Stimulated activated CD4-positive, alpha-beta T cell treated with anti-CD3 and anti-CD28 coated beads, Interleukin-4, amount 100 ng/mL, for 24 hours (primary cell): Measurements from ENCODE around the gene EDEM3.
"Not testable (repeated sequence)": the region's sequence is repeated elsewhere in the genome, so short reads cannot be mapped to it uniquely, and the experiment has no call there.

Experiments
- DNase-seq: peaks from one replicate; pipeline ENCODE4 v3.0.0-alpha.2; 2020

EDEM3 gene, protein sequence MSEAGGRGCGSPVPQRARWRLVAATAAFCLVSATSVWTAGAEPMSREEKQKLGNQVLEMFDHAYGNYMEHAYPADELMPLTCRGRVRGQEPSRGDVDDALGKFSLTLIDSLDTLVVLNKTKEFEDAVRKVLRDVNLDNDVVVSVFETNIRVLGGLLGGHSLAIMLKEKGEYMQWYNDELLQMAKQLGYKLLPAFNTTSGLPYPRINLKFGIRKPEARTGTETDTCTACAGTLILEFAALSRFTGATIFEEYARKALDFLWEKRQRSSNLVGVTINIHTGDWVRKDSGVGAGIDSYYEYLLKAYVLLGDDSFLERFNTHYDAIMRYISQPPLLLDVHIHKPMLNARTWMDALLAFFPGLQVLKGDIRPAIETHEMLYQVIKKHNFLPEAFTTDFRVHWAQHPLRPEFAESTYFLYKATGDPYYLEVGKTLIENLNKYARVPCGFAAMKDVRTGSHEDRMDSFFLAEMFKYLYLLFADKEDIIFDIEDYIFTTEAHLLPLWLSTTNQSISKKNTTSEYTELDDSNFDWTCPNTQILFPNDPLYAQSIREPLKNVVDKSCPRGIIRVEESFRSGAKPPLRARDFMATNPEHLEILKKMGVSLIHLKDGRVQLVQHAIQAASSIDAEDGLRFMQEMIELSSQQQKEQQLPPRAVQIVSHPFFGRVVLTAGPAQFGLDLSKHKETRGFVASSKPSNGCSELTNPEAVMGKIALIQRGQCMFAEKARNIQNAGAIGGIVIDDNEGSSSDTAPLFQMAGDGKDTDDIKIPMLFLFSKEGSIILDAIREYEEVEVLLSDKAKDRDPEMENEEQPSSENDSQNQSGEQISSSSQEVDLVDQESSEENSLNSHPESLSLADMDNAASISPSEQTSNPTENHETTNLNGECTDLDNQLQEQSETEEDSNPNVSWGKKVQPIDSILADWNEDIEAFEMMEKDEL

GRCh38 chr1:184754476-184755225, at the start of gene EDEM3:
EDEM3 (minus strand) TSS chr1:184754858; CDS start chr1:184754646, 212 bp downstream.
- DNase-seq = peak; percentile 99

- no peak for DNase-seq
These were observed 49.6 kb upstream of the EDEM3 start for GRCh38 chr1:184804220-184804619.

DNA sequence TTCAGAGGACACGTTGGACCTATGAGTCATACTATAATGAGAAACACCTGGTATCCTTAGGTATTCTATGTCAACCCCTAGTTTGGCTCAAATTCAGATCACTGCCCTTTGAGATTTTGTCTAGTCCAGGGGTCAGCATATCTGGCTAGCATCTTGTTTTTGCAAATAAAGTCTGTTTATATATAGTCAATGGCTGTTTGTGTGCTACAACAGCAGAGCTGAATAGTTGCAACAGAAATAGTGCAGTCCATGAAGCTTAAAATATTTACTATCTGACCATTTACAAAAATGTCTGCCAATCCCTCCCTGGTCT, 48.5 kb upstream of the EDEM3 start:
- DNase-seq = no peak

GRCh38 chr1:184802354-184803179, 47.9 kb upstream of the EDEM3 start:
- no peak for DNase-seq

DNA sequence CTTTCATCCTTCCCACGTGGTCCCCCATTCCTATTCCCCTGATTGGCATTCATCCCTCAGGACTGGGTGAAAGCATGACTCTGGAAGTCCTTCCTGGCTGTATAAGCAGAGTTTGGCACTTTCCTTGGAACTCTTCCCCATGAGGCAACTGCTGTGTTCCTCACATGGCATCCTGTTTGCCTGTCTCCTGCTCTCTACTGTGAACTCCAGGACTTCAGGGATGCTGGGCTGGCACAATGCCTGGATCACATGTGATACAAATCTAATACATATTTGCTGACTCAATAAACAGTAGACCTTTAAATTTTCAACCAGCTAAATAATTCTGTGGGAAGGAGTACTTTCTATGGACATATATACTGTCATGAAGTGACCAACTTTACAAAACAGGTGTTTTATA, 46.8 kb upstream of the EDEM3 start:
- no peak for DNase-seq

- no peak for DNase-seq
These were observed 46.2 kb upstream of the EDEM3 start for GRCh38 chr1:184800876-184801275.

GRCh38 chr1:184793967-184794366, 39.3 kb upstream of the EDEM3 start:
- no peak for DNase-seq

- DNase-seq = no peak
These were observed 37.9 kb upstream of the EDEM3 start for GRCh38 chr1:184792450-184792969.

DNA sequence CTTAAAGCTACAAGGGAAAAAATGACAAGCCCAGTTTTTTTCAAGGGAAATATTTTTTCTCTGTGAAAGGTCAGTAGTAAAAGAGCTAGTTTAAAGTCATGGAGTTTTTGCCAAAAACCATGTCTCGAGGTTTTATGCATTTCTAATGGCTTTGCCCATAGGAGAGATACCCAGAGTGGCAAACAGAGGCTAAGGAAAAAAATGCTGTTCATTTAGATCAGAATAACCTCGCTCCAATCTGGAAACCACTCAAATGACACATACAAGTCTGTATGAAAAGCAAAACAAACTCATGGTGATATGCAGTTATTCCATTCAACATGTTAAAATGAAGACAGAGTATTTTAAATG, 36.9 kb upstream of the EDEM3 start:
- DNase-seq = no peak

GRCh38 chr1:184790642-184791549, 36.2 kb upstream of the EDEM3 start:
- DNase-seq = no peak

GRCh38 chr1:184789884-184790283, 35.2 kb upstream of the EDEM3 start:
- no peak for DNase-seq

DNA sequence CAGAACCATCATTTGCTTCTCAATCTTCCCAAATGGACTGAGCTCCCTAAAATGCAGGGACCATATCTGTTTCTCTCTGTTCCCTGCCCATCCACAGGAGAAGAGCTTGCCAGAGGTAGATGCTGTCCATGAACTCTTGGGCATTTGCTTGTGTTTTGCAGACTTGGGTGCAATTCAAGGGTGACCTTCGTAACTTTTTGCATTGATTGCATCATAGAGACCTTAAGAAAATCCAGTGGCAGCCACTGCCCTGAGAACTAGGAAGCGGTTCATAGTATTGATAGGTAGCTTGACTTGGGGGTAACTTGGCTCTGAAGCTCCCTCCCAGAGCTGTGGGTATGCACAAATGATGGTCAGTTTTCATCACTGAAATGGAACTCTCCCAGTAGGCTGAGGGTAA, 34.3 kb upstream of the EDEM3 start:
- DNase-seq = no peak

DNA sequence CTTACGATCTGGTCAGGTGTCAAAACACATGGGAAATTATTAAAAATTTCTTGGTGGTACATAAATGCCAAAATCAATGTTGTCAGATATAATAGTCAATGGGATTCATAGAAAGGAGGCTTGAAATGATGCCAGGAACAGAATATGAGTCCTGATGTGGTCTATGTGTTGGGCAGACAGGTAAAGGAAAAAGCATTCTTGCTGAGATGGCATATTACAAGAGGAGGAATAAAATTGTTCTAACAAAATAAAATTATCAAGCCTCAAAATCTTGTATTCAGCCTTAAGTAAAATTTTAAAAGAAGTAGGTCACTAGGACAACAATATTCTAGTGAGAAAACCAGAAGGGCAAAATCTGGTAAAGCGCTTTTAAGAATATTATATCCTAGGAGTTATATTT, 30.9 kb upstream of the EDEM3 start:
- DNase-seq = no peak

DNA sequence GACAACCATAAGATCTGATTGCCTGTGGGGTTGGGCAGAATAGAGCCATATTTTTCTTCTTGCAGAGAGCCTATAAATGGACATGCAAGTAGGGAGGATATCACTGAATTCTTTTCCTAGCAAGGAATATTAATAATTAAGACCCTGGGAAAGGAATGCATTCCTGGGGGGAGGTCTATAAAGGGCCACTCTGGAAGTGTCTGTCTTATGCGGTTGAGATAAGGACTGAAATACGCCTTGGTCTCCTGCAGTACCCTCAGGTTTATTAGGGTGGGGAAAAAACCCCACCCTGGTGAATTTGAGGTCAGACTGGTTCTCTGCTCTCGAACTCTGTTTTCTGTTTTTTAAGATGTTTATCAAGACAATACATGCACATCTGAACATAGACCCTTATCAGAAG, 29.1 kb upstream of the EDEM3 start:
- DNase-seq = not testable (repeated sequence)

DNA sequence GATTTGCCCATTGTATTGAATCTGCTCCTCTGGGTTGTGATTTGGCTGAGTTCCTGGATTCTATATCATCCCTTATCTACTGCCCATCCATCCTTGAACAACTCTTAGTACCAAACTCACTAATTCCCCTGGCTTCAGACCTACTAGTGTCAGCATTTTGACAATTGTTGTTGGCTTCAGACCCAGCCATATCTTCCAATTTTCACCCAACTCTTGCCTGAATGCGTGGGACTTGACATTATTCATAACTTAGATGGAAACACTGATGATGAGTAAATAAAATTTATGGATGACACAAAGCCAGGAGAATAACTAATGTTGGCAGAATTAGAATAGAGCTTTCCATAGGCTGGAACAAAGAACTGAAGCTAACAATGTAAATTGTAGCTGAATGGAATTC, 27.3 kb upstream of the EDEM3 start:
- DNase-seq = no peak

DNA sequence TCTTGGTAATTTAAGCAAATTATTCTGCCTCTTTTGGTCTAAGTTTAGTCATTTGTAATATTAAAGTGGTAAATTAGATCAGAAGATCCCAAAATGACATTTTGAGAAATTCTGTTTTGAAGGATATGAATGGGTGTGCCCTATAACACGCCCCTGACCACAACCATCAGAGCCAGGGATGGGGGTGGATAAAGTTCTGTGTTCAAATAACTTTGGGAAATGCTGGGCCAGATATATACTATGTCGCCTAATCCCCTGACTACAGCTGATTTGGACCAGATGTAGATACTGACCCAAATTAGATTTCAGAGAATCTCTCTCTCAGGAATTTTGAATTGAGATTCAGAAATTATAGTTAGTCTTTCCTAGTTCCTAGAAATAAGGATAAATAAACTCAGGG, 21.2 kb upstream of the EDEM3 start:
- DNase-seq = no peak

DNA sequence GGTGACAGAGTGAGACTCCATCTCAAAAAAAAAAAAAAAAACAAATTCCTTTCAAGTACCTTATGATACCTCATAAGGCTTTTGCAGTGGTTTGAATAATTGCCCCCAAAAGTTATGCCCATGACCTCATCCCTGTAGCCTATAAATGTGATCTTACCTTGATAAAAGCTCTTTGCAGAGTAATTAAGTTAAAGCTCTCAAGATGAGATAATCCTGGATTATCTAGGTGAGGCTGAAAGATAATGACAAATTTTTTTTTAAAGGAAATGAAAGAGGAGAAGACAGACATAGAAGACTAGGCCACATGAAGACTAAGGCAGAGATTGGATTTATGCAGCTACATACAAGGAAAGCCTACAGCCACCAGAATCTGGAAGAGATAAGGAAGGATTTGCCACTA, 20.7 kb upstream of the EDEM3 start:
- no peak for DNase-seq

- no peak for DNase-seq
These were observed 19.2 kb upstream of the EDEM3 start for GRCh38 chr1:184773762-184774320.

DNA sequence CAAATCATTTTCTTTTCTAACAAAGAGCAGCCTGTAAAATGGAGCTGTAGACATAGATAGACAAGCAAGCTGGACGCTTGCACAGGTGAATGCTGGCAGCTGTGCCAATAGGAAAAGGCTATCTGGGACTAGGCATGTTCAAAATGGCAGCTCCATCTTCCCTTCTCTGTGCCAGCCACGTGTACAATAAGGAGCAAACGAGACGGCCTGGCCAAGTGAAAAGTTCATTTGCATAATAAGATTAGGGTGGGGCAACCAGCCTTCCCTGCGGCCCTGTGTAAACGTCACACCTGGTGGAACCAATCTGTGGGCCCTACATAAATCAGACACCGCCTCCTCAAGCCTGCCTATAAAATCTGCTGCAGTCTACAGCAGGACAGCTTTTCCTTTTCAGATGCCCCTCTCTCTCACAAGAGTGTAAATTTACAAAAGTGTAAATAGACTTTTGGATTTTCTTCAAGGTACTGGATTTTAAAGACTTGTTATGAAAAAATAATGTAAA, 16.6 kb upstream of the EDEM3 start:
- no peak for DNase-seq

- no peak for DNase-seq
These were observed 15.7 kb upstream of the EDEM3 start for GRCh38 chr1:184770181-184770979.
